GM18511 (cell line): ENCODE measurements around the gene PDLIM5.
"Not testable (repeated sequence)": the region's sequence is repeated elsewhere in the genome, so short reads cannot be mapped to it uniquely, and the experiment has no call there.

Experiments used
- ATAC-seq: cut with Tn5 transposase; IDR thresholded peaks from one replicate; pipeline ENCODE4 v1.9.1; 2021; ENCODE audit warnings: mild to moderate bottlenecking, moderate library complexity; ENCODE audit not compliant: unreplicated experiment

PDLIM5 gene

DNA sequence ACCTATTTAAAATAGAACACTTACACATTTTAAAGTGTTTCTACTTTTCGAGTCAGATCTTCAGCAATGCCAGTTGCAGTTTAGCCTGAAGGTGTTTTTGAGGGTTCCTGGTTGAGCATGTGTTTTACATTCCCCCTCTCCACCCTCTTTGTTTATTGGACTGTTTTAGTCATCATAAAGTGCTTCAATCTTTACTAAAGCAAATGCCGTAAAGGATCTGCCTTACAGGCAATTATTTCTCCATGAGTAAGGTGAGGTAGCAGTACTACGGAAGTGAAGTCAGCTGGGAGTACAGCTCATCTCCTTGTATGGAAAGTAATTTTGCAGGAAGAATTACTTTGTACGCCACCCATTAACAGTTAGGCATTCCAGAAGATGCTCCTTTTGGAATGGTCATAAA, 36.9 kb downstream of the PDLIM5 start:
- no peak for ATAC-seq

DNA sequence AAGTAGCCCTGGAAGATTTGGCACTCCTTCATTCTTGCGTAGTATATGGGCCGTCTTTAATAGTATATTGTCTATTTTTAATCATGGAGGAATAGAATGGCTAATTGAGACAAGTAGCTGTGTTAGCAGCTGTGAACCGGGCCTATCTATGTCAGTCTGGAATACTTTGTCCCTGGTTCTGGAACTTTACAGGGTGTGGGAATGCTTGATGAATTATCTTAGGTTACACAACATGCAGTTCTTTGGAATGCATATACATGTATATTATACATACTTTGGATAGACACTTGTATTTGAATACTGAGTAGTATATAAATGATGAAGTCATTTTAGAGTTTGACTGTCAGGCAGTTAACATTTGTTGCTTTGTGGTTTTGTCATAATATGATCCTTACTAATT, 37.4 kb downstream of the PDLIM5 start:
- ATAC-seq, result no peak

DNA sequence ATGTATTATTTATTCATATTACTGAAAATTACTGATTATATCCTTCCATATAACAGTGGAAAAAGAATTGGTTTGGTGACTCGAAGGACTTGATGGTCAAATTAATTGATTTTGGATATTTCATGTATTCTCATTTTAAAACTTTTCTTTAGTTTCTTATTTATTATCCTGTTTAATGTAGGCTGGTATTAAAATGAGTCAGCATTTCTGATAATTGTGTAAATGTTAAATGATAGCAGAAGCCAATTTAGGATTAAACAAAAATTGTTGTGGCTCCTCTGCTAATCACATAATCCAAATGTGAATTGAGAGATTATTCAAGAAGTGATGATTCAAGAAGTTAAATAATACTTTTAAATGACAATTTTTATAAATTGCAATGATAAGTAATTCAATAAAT, 38.7 kb downstream of the PDLIM5 start:
- ATAC-seq, result no peak

DNA sequence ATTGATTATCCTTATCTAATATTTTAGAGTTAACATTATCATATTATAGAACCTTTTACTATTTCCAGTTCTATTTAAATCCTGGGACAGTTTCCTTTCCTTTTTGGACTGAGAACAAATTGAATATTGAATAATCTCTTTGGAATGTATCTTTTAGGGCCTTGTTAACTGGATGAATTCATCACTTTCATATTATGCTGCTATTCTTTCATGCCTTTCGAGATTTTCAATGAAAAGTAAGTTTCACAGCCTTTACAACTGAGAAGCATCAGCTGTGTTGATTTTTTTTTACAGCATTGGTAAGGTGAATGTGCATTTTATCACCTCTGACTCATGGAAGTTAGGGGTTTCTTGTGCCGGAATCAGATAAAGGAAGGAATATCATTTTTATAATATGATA, 39.6 kb downstream of the PDLIM5 start:
- no peak for ATAC-seq

DNA sequence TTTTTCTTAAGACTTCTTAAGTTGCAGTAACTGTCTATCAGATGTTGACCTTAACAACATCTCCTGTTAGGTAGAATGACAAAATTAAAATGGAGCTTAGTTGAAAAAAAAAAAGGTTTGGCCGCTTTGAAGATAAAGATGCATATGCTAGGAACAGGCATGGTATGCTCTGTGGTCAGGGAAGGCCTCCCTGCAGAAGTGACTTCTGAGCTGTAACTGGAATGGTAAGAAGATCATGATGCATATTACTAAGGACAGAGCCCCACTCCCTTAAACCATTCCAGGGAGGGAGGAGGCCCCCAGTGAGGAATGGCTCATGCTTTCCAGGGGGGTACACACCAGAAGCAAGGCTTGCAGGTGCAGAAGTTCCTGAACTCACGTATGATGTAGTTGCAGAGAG, 43.7 kb downstream of the PDLIM5 start:
- no peak for ATAC-seq

DNA sequence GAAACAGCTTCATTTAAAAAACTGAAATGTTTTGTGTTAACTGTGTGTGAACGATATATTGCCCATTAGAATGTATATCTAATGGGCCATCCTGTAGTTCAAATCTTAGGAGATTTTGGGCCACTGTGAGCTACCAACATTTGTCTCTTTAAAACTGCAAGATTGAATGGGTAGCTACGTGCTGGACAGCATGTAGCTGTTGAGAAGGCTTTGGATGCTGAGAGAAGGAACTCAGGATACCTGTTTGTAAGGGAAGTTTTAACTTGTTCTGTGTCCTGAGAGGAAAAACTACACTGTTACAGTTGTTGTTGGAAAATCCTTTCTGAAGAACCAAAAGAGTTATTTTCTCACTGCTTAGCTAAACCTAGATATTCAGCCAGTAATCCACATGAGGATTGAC, 45.9 kb downstream of the PDLIM5 start:
- no peak for ATAC-seq

DNA sequence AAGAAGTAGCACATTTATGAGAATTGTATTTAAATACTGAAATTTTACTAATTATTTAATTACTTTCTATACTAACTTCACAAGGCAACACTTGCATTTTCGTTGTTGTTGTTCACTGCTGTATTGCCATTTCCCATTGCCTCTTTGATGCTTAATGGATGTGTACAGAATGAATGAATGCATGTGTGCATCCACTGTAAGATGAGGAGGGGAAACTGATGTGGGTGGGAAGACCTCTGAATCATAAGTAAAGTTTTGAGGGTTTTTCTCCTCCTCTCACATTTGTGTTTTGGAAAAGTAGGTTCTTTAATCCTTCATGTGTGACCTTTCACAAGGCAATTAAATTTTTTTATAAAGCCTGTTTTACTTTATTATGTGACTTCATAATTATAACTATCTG, 46.8 kb downstream of the PDLIM5 start:
- no peak for ATAC-seq

DNA sequence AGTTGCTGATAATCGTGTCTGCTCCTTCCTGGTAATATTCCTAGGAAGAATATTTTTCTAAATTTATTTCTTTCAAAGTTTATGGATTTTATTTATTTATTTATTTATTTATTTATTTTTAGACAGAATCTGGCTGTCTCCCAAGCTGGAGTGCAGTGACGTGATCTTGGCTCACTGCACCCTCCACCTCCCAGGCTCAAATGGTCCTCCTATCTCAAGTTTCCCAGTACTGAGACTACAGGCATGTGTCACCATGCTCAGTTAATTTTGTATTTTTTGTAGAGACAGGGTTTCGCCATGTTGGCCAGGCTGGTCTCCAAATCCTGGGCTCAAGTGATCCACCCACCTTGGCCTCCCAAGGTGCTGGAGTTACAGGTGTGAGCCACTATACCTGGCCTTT, 48.9 kb downstream of the PDLIM5 start:
- ATAC-seq, result no peak

DNA sequence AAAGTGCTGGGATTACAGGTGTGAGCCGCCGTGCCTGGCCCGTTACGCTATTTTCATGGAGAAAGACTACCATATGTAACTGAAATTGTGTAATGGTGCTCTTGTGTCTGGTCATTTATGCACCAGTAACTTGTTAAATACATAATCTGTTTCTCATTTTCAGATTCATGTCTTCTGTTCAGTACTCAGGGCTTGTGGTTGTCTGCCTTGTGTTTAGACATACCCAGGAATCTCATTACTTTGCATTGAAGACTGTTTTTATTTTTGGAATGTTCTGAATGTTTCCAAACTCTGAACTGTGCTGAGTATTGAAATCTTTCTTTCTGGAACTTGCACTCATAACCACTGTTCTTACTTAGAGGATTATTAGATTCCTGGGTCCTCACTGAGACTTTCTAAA, 52.8 kb downstream of the PDLIM5 start:
- no peak for ATAC-seq

DNA sequence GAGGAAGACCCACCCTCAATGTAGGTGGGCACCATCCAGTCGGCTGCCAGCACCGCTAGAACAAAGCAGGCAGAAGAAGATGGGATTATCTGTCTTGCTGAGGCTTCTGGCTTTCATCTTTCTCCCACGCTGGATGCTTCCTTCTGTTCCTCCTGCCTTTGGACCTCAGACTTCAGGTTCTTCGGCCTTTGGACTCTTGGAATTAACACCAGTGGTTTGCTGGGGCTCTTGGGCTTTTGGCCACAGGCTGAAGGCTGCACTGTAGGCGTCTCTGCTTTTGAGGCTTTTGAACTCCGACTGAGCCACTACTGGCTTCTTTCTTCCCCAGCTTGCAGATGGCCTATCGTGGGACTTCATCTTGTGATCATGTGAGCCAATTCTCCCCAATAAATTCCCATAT, 55.1 kb downstream of the PDLIM5 start:
- ATAC-seq, result no peak

DNA sequence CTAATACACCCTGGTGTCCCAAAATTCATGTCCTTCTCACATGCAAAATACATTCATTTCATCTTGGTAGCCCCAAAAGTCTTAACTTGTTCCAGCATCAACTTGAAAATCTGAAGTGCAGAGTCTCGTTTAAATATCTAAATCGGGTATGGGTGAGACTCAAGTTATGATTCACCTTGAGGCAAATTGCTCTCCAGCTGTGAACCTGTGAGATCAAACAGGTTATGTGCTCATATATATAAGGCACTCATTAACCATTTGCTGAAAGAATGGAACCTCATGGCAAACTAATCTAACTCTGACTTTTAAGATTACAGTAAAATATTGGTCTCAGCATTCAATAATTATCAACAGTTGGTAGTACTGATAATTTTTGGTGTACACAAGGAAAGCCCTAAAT, 55.5 kb downstream of the PDLIM5 start:
- ATAC-seq, result no peak

DNA sequence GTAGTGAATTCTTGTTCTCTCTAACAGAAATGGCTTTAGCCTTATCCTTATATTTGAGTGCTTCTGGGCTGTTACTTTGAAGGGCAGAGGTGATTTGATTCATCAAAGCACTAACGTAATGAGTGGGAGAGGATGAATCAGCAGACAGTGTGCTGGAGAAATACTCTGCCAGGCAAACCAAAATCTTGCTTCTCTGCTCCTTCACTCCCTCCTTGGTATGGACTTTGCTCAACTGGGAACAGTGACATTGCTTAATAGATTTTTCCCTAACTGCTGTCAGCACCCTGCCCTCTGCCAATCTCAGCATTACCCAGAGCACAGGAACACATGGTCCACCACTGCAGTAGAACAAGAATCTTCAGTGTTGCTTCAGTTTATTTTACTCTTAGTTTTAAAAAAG, 56.0 kb downstream of the PDLIM5 start:
- no peak for ATAC-seq

DNA sequence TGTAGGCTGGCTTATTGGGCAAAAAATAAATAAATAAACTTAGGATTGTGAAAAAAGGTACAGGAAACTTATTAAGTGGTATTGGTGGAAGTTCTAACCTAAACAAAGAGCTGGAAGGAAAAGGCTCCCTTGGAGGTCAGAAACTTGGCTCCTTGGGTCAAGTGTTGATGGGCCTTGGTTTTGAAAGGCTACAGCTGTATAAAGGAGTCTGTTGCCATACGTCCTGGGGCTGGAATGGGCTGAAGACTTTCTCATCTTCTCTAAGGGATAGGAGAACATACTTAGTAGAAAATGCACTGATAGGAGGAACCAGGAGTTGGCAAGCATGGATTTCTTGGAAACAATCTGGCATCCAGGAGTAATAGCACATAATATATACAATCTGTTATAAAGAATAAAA, 56.6 kb downstream of the PDLIM5 start:
- ATAC-seq, result no peak

DNA sequence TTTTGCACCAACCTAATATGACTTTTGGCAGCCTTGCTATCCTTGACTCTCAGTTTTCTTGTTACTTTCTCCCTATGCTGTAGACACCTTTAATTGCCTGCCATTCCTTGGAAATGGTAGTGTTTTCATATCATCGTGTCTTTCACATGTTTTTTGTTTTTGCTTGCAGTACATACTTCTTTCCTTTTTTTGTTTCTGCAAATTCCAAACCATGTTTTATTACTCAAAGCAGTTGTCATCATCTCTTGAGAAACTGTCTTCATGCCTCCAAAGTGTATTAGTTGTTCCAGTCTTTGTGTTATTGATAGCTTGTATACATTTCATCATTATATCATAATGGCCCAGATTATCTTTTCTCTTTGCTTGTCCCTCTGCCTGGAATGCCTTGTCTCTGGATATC, 57.1 kb downstream of the PDLIM5 start:
- no peak for ATAC-seq

DNA sequence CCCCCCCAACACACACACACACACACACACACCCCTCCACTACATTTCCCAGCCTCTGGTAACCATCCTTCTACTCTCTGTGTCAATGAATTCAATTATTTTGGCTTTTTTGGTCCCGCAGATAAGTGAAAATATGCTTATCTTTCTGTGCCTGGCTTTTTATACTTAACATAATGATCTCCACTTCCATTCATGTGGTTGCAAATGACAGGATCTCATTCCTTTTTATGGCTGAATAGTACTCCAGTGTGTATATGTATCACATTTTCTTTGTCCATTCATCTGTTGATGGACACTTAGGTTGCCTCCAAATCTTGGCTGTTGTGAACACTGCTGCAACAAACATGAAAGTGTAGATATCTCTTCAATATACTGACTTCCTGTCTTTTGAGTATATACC, 59.8 kb downstream of the PDLIM5 start:
- no peak for ATAC-seq

DNA sequence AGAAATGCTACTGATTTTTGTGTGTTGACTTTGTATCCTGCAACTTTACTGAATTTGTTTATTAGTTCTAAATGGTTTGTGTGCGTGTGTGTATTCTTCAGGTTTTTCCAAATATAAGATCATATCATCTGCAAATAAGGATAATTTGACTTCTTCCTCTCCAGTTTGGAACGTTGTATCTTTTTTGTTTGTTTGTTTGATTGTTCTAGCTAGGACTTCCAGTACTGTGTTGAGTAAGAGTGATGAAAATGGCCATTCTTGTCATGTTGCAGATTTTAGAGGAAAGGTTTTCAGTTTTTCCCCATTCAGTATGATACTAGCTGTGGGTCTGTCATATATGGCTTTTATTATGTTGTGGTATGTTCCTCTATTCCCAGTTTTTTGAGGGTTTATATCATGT, 61.8 kb downstream of the PDLIM5 start:
- ATAC-seq, result not testable (repeated sequence)

DNA sequence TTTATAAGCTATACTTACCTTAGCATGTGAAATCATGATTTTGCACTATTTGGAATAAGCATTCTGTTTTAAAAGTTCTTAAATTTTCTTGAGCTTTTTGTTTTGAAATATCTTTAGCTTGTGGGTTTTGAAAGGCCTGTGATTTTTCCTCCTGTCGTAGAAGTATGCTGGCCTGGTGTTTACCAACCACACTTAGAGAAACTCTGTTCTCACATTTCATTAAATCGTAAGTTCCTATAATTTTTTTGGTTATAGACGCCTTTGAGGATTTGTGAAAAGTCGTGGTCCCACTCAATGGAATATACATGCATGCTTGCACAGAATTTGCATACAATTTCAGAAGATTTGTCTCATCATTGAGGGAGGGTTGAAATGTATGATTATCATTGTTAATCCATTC, 63.6 kb downstream of the PDLIM5 start:
- no peak for ATAC-seq

DNA sequence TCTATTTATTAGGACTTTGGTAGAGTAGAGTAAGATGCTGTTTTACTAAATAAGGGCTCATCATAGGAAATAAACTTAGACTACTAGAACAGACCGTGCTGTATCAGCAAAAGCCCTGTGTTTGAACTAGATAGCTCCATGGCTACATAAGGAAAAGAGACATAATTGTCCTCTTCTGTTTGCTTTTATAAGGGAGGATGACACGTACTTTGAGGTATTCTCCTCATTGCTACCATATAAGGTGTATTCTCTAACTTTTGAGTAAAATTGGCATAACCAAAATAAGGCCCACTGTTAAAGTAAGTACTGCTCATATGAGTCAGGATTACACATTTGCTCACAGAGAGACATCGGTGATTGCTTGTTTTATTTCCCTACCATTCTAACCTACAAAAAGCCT, 64.3 kb downstream of the PDLIM5 start:
- no peak for ATAC-seq

DNA sequence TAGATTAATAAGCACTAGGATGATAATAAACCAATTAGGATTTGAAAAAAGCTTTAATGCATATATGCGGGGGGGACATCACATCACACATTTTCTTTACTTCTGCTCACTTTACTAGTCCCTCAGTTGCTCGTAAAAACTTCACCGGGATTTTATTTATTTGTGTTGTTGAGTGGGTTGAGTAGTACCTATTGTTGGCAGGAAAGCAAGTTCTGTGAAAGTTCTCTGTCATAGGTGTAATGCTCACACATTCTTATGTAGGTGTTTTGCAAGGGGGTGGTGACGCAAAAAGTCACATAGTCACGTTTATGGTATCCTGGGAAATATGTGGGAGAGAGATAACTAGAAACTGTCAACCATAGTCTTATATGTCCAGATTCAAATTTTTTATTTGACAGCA, 65.3 kb downstream of the PDLIM5 start:
- ATAC-seq, result no peak

DNA sequence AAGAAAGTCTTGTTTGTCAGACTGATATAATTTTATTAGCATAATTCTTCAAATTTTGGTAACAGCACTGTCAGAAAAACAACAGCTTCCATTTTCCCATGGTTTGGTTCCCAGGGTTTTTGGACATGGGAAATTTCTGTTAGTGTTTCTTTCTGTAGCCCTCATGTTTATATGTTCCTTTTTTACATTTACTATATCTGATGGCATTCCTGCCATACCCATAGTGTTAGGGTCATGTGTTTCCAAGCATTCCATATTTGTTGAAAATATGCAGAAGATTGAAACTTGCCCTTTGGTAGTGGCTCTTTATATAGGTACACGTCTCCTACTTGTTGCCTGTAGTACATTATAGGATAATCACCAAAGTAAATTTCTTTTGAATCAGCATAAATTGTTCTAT, 65.8 kb downstream of the PDLIM5 start:
- no peak for ATAC-seq

DNA sequence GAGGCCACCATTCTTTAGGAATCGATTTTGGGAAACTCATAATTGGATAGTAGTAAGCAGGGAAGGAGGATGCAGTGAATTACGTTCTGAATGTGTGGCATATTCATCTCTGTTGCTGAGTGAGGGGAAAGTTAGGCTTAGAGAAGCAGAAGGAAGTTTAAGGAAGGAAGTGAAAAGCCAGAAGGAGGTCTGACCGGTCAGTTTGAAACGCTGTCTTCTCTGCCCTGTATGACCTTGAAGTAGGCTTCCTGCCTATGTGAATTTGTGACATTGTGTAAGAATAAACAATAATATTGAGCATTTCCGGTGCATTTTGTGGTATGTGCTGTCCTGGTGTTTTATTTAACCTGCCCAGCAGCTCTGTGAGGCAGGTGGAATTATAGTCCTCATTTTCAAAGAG, 67.3 kb downstream of the PDLIM5 start:
- ATAC-seq, result peak; percentile 57

DNA sequence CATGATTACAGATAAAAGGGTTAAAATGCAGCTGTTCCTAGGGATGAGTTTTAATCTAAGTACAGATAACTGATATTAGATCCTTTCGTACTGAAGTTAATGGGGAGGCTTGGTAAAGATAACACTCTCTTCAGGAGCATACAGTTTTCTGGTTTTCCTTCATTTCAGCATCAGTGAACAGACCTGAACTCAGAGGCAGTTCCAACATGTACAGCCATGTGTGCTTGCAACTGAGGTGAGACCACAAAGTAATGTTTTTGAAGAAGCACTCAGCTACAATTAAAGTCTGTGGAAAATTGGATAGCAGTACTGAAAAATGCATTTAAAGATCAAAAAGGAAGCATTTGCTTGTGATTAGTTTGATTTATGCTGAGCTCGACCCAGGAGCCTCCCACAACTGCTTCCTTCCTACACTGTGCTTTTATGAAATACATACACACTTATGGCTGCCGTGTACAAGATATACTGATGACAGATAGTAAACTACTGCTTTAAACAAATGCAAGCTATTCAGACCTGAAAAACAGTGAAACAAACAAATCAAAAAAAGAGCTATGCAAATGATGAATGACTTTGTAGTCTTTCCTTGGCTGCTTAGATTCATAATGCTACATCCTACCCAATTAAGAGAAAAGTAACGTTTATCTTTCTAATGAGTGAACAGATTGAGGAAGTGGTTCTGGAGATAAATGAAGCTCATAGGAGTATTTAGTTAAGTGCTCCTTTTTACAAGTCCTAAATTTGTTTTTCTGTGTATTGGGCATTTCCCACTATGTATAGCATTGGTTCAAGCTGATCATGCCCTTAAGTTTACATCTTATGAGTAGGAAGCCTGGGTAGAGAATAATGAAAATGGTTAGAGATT, 68.4 kb downstream of the PDLIM5 start:
- peak; percentile 50 for ATAC-seq

DNA sequence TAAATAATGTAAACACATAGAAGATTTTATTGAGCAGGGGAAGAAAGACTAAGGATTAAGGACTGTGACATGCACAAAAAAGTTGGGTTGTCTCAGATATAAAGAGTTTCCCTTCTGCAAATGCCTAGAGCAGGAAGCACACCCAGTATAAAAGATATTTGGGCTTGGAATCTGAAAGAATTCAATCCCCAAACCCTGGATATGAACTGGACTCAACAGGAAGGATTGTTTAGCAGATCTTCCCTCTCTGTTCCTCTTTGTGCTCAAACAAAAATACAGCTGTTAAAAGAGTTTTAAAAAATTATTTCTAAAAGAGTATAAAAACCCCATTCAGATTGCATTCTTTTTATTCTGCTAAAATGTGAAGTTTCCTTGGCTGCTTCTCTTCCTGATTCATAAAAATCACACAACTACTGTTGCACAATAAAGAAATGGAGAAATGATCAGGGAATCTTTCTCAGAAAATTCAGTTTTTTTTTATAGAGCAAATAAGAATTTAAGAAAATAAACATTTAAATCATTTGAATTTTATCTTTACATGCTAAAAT, 71.4 kb downstream of the PDLIM5 start:
- ATAC-seq, result no peak
